Mesangial cell (primary cell): ENCODE measurements around the gene AFAP1. TPM values are rescaled to one million over a fixed set of nuclear protein-coding genes. Genes with fewer than 3 reads are reported as not detected.

Experiments
- total RNA-seq: library from RNA; depleted of rRNA; stranded (reverse); fragments of >200 nt; gene quantifications from 2 replicates; pipeline ENCODE4 v1.2.3, GENCODE V29; 2015

Gene AFAP1, protein sequence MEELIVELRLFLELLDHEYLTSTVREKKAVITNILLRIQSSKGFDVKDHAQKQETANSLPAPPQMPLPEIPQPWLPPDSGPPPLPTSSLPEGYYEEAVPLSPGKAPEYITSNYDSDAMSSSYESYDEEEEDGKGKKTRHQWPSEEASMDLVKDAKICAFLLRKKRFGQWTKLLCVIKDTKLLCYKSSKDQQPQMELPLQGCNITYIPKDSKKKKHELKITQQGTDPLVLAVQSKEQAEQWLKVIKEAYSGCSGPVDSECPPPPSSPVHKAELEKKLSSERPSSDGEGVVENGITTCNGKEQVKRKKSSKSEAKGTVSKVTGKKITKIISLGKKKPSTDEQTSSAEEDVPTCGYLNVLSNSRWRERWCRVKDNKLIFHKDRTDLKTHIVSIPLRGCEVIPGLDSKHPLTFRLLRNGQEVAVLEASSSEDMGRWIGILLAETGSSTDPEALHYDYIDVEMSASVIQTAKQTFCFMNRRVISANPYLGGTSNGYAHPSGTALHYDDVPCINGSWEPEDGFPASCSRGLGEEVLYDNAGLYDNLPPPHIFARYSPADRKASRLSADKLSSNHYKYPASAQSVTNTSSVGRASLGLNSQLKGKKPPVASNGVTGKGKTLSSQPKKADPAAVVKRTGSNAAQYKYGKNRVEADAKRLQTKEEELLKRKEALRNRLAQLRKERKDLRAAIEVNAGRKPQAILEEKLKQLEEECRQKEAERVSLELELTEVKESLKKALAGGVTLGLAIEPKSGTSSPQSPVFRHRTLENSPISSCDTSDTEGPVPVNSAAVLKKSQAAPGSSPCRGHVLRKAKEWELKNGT
- 47.3 and 50.2 TPM in 2 replicates for total RNA-seq

DNA sequence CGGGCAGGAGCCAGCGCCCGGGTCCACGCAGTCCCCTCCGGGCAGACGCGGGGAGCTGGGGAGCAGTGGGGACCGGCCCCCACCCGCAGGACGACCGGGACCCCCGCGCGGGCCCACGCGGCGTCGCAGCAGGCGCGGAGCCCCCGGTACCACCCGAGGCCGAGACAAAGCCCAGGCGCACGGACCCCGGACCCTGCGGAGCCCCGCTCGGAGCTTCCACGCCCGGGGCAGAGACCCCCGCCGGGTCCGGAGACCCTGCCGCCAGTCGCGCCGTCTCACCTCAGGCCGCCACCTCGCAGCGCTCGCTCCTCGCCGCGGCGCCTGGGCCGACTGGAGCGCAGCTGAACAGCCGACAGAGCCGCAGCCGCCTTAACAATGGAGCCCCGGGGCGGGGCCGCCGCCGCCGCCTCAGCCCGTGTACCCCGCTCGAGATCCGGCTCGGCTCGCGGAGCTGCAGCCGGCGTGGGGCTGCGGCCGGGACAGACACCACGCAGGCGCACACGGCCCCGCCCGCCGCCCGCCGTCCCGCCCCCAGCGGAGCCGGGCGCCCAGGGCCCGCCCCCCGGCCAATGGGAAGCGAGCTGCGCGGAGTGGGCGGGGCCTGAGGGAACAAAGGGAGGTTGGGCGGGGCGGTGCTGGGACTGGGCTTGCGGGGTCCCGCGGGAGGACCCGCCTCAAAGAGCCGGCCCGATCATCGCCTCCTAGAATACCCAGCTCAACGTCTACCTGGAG lies at the start of gene AFAP1:
TSS of gene AFAP1 (minus strand) at position 485 of the 732 bp plus-strand sequence. CDS start 67,783 bp downstream, outside the sequence.

Other genes starting within 250 kb of the AFAP1 start
- gene ABLIM2, start 219.0 kb upstream of the AFAP1 start, total RNA-seq = 10.9 TPM in 1 of 2 replicates, not detected in the other